HCT116 (cell line): Measurements from ENCODE around the gene SPP2.

Source experiments
- CEBPB ChIP-seq: IDR thresholded peaks from 2 replicates; pipeline ENCODE4 v1.6.1; 2012; ENCODE audit warnings: low read depth
- EGR1 ChIP-seq: IDR thresholded peaks from 2 replicates; pipeline ENCODE4 v1.6.1; 2012; ENCODE audit warnings: low read depth
- EZH2 ChIP-seq: fragments of 200-600 bp; sonication (generic); IDR thresholded peaks from 2 replicates; pipeline ENCODE4 v1.6.1; 2017; ENCODE audit warnings: antibody characterized with exemption, mixed run types
- JUND ChIP-seq: IDR thresholded peaks from 2 replicates; pipeline ENCODE4 v1.6.1; 2012
- POLR2A ChIP-seq: IDR thresholded peaks from 2 replicates; pipeline ENCODE4 v1.7.0; 2011; ENCODE audit warnings: borderline replicate concordance; ENCODE audit not compliant: insufficient read depth, insufficient read length; ENCODE audit errors: extremely low read depth
- POLR2AphosphoS5 ChIP-seq: IDR thresholded peaks from 2 replicates; pipeline ENCODE4 v1.6.1; 2011; ENCODE audit warnings: mild to moderate bottlenecking, low read depth, low read length, moderate library complexity
- YY1 ChIP-seq: IDR thresholded peaks from 2 replicates; pipeline ENCODE4 v1.6.1; 2011; ENCODE audit warnings: low read length, low read depth, moderate library complexity, mild to moderate bottlenecking; ENCODE audit not compliant: insufficient replicate concordance; ENCODE audit errors: extremely low read depth
- TF ChIP-seq, protein P1 (sequence below), 3 experiments: fragments of 200-600 bp in 1 of 3; sonication (generic) in 1 of 3; IDR thresholded peaks in 2 of 3; conservative IDR thresholded peaks in 1 of 3; 2 replicates each; pipeline ENCODE4 v1.5.1; 2012 to 2017; ENCODE audit warnings: low read depth in 2 of 3, low read length in 2 of 3, antibody characterized with exemption in 1 of 3, borderline replicate concordance in 1 of 3, control low read depth in 1 of 3, mild to moderate bottlenecking in 1 of 3, mixed read lengths in 1 of 3, mixed run types in 1 of 3, moderate library complexity in 1 of 3; ENCODE audit not compliant: insufficient read depth in 1 of 3
- TF ChIP-seq, protein P2 (sequence below): IDR thresholded peaks from 2 replicates; pipeline ENCODE4 v1.6.1; 2012

DNA sequence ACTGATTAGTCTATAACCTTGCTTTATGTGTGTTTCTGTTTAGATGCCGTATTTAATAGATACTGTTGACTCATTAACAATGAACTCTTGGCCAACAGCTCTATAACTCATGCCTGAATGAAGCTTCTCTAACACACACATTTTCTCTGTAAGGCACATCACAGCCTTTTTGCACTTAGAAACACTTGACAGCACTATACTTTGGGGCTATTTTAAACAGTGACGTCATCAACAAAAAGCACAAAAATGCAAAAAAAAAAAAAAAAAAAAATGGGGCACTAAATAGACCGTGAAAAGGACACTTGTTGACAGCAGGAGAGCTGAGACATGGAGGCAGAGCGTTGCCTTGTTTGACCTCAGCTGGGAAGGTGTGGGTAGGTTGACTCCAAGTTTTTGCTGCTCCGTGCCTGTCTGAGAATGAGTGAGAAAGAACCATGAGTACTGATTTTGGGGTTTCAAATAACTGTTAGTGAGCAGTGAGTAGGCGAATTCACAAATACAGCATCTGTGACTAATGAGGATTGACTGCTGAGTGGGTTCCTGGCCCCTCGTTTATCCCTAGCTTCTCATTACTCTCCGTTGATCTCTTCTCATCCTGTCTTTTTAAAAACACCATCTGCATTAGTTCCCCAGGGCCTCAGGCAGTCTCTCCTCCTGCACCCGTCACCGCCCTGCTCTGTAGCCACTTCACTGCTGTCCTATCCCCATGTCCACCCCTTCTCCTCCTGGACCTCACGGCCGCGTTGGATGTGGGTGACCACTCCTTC lies 24.4 kb downstream of the SPP2 start:
- TF ChIP-seq EGR1 (no peak), YY1 (no peak), POLR2A (no peak), EZH2 (no peak), JUND (no peak), POLR2AphosphoS5 (no peak), CEBPB (no peak)
- TF ChIP-seq, protein P1, sequence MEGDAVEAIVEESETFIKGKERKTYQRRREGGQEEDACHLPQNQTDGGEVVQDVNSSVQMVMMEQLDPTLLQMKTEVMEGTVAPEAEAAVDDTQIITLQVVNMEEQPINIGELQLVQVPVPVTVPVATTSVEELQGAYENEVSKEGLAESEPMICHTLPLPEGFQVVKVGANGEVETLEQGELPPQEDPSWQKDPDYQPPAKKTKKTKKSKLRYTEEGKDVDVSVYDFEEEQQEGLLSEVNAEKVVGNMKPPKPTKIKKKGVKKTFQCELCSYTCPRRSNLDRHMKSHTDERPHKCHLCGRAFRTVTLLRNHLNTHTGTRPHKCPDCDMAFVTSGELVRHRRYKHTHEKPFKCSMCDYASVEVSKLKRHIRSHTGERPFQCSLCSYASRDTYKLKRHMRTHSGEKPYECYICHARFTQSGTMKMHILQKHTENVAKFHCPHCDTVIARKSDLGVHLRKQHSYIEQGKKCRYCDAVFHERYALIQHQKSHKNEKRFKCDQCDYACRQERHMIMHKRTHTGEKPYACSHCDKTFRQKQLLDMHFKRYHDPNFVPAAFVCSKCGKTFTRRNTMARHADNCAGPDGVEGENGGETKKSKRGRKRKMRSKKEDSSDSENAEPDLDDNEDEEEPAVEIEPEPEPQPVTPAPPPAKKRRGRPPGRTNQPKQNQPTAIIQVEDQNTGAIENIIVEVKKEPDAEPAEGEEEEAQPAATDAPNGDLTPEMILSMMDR (IDR thresholded peaks at IDR 0.05 in 2 of 3, conservative IDR thresholded peaks at IDR 0.05 in 1 of 3; ENCODE audit: borderline replicate concordance in 1 of 3, insufficient read depth in 1 of 3, low read depth in 2 of 3, low read length in 2 of 3), result no peak
- TF ChIP-seq, protein P2, sequence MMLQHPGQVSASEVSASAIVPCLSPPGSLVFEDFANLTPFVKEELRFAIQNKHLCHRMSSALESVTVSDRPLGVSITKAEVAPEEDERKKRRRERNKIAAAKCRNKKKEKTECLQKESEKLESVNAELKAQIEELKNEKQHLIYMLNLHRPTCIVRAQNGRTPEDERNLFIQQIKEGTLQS, result no peak
